ENCODE data around the gene BCL7B.

GRCh38 chr7:73556208-73557107 is 1.0 kb downstream of the BCL7B start:
- TF ChIP-seq CTCF (conservative IDR thresholded peaks at IDR 0.05; ENCODE audit: low read depth, low read length): no peak
- no peak for TF ChIP-seq EZH2 (IDR thresholded peaks at IDR 0.05; ENCODE audit: borderline replicate concordance, low read depth, low read length, poor library complexity, severe bottlenecking)

Data from A673 (cell line).